Measurements from ENCODE around the gene FAM89A.
"Not testable (repeated sequence)": the region's sequence is repeated elsewhere in the genome, so short reads cannot be mapped to it uniquely, and the experiment has no call there.

The FAM89A gene

DNA sequence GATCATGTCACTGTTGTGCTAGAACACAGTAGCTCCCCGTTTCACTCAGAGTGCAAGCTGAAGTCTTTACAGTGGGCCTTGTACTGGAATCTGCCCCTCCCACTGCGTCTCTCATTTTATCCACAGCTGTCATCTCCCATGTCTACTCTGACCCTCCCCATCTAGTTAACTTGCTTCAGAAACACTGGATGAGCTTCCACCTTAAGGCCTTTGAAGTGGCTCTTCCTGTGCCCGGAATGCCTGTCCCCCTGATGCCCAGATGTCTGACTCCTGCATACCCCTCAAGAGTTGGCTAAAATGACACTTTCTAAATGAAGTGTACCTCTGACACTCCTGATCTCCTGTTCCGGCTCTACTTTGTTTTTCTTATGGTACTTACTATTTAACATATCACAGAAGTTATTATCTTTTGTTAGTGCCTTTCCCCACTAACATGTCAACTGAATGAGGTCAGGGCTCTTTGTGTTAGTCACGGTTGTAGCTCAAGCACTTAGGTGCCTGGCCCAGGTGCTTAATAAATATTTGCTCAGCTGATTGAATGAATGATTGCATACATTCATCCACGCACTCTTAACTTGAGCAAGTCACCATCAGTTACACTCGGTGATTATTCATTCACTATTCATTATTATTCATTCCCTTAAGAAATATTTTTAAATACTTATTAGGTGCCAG lies 47.8 kb downstream of the FAM89A start:
- no peak for DNase-seq (ENCODE audit: low read depth in 2 of 2)

DNA sequence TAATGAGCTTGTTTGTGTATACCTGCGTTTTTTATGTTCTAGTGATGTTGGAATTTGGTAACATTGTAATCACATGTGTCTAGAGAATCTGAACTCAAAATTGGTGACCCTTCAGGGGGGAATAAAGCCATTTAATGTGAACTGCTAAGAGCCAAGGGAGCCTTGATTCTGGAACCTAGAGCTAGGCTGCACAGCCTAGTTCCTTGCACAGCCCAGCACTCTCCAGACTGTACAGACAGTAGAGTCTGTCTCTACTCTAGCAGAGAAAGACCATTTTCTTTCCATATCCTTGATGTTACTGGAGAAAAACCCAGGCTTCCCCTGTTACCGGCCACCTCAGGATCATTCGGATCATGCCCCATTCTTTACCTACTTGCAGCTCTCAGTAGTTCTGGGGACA lies 52.6 kb downstream of the FAM89A start:
- no peak for DNase-seq (ENCODE audit: low read depth in 2 of 2)

GRCh38 chr1:230986976-230987375 lies 53.1 kb downstream of the FAM89A start:
- no peak for DNase-seq (ENCODE audit: low read depth in 2 of 2)

- DNase-seq (ENCODE audit: low read depth in 2 of 2), result no peak
Measured at GRCh38 chr1:230985711-230986110, 54.3 kb downstream of the FAM89A start.

GRCh38 chr1:230984622-230985515 lies 55.2 kb downstream of the FAM89A start:
- DNase-seq (ENCODE audit: low read depth in 2 of 2), result not testable (repeated sequence)

GRCh38 chr1:230983811-230984210 lies 56.2 kb downstream of the FAM89A start:
- no peak for DNase-seq (ENCODE audit: low read depth in 2 of 2)

GRCh38 chr1:230982696-230983095 lies 57.4 kb downstream of the FAM89A start:
- no peak for DNase-seq (ENCODE audit: low read depth in 2 of 2)

- no peak for DNase-seq (ENCODE audit: low read depth in 2 of 2)
Measured at GRCh38 chr1:230979952-230980351, 60.1 kb downstream of the FAM89A start.

DNA sequence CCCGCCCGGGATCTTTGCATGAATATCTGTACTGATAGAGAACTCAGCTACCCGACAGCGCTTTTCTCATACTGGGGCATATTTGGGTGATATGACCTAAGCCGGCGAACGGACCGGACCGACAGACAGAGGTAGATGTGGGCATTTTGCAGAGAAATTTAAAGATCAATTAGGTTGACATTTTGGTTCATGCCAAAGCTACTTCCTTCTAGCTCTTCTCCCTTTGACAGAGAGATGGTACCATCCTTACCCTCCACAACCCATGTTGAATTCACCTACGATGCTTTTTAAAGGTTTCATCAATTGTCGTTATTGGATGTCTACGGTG lies 60.7 kb downstream of the FAM89A start:
- no peak for DNase-seq (ENCODE audit: low read depth in 2 of 2)

DNA sequence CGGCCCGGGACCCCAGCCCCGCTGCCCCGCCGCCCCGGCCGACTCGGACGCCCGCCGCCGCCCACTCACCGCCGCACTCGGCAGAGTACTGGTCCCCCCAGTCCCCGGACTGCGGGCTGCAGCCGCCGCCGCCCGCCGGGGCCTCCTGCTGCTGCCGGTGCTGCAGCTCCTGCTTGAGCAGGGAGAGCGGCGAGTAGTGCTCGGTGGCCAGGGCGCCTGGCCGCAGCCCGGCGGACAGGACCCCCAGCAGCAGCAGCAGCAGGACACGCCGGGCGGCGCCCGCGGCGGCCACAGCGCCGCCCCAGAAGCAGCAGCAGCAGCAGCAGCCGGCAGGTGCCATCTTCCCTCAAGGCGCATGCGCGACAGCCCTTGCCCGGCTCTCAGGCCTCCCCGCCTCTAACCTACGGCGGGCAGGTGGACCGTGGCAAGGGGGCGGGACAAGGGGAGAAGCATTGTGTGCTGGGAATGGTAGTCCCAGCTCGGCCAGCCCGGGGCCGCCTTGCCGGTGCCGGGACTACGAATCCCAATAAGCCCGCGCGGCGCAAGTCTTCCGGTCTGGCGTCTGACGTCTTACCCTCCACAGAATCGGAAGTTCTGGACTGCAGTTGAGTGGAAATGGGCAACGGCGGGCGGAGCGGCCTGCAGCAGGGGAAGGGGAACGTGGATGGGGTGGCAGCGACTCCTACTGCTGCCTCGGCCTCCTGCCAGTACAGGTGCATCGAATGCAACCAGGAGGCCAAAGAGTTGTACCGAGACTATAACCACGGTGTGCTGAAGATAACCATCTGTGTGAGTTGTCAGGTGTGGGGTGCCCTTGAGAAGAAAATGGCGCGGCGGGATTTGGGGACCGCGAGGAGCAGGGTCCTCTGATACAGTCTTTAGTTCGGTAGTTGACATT lies 61.3 kb downstream of the FAM89A start, which contains the start of the genes ARV1 and TTC13:
Gene ARV1 (plus strand): TSS at position 604 of the 898 bp plus-strand sequence. CDS start 12 bp downstream, at position 616.
Gene TTC13 (minus strand): TSS at position 371 of the 898 bp plus-strand sequence. CDS start 31 bp downstream, at position 340.
- peak; percentile 94 to 97 for DNase-seq (ENCODE audit: low read depth in 2 of 2)

- DNase-seq (ENCODE audit: low read depth in 2 of 2), result peak; percentile 22
Measured at GRCh38 chr1:230977761-230978490, 62.1 kb downstream of the FAM89A start.

DNA sequence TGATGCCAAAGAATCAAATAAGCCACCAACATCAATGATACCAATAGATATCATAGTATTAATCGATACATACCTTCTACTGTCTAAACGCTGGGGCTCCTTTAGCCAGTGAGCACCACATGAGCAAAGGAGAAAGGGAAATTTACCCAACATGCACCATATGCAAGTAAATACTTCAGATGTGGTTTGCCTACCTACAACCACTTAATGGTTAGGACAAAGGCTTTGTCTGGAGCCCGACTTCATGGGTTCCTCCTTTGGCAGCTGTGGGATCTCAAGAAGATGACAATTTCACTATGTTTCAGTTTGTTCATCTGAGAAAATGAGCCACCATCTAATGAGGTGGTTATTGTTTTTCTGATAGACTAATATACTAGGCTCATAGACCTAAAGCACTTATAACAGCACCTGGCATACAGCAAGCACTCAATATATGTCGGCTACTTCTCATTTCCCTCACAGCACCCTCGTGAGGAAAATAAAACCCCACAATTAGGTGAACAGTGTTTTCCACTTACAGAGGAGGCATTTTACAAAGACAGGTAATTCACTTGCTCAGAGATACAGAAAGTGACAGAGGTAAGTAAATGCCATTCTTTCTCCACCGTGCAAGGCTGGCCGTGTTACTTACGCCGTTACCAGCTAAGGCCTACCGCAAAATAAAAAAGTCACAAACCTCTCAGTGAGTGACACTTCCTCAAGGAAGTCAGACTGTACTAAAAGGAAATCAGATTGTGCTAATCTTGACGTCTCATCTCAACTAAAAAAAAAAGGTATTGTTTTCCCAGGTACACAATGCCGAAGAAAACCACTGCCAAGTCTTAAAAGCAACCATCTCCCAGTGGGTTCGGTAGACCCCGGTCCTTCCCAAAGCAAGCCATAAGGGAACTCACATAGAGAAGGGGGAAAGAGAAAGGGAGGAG lies 63.0 kb downstream of the FAM89A start:
- no peak for DNase-seq (ENCODE audit: low read depth in 2 of 2)

GRCh38 chr1:230976360-230976759 lies 63.7 kb downstream of the FAM89A start:
- no peak for DNase-seq (ENCODE audit: low read depth in 2 of 2)

GRCh38 chr1:230975636-230976035 lies 64.4 kb downstream of the FAM89A start:
- no peak for DNase-seq (ENCODE audit: low read depth in 2 of 2)

GRCh38 chr1:230972855-230973271 lies 67.2 kb downstream of the FAM89A start:
- peak; percentile 28 to 29 for DNase-seq (ENCODE audit: low read depth in 2 of 2)

DNA sequence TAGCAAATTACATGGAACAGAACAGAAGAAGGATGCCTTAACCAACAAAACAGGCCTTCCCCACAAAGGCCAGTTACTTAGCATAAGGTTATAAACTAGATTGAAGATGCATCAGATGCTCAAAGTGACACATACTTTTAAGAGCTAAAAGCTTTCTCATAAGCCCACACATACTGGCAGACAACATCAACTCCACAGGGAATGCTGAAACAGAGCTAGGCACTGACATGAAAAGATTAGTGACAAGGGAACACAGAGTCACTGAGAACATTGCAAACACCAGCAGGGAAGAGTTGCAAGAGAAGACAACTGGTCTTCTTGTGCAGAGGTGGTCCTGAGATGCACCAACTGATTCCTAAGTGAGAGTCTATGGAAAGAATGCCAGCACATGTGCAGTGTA lies 68.3 kb downstream of the FAM89A start:
- DNase-seq (ENCODE audit: low read depth in 2 of 2), result no peak

DNA sequence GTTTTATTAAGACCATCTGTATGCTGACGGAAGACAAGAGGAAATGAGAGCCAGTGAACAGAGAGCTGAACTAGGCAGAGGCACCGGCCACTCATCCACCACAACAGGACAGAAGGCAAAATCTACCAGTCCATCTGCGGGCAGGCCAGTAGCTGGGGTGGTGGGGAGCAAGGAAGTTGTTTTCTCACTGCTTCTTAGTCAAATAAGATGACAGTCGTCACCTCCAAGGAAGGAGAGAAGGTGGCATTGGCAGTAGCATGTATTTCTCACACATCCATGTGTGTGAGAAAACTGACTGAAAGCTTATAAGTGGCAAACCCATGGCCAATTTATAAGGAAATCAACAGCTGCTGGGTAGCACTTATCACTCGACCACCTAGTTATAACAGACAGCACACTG lies 69.6 kb downstream of the FAM89A start:
- no peak for DNase-seq (ENCODE audit: low read depth in 2 of 2)
